ENCODE data around the gene MRTFB.

Gene MRTFB

GRCh38 chr16:14100825-14101224 is 29.7 kb downstream of the MRTFB start:
- TF ChIP-seq CTCF (conservative IDR thresholded peaks at IDR 0.05), result no peak
- peak overlapping the region; percentile 95 for H3K27ac ChIP-seq

- no peak for TF ChIP-seq CTCF (conservative IDR thresholded peaks at IDR 0.05)
- peak overlapping the region; percentile 95; the same call in 1 of the 2 replicates for H3K27ac ChIP-seq
These were observed 30.3 kb downstream of the MRTFB start for GRCh38 chr16:14101415-14101814.

GRCh38 chr16:14102925-14103720 is 32.0 kb downstream of the MRTFB start:
- no peak overlapping the region for H3K27ac ChIP-seq
- no peak for TF ChIP-seq CTCF (conservative IDR thresholded peaks at IDR 0.05)

GRCh38 chr16:14104066-14104465 is 32.9 kb downstream of the MRTFB start:
- no peak overlapping the region for H3K27ac ChIP-seq
- no peak for TF ChIP-seq CTCF (conservative IDR thresholded peaks at IDR 0.05)

GRCh38 chr16:14105760-14106375 is 34.7 kb downstream of the MRTFB start:
- H3K27ac ChIP-seq, result no peak overlapping the region
- no peak for TF ChIP-seq CTCF (conservative IDR thresholded peaks at IDR 0.05)

GRCh38 chr16:14106457-14106856 is 35.3 kb downstream of the MRTFB start:
- H3K27ac ChIP-seq, result no peak overlapping the region
- no peak for TF ChIP-seq CTCF (conservative IDR thresholded peaks at IDR 0.05)

- TF ChIP-seq CTCF (conservative IDR thresholded peaks at IDR 0.05), result no peak
- H3K27ac ChIP-seq, result no peak overlapping the region
These were observed 35.8 kb downstream of the MRTFB start for GRCh38 chr16:14106961-14107360.

Data from VCaP (cell line).